CD4-positive, alpha-beta T cell treated with Interleukin-12 subunit alpha and Interleukin-12 subunit beta, for 1 hour (primary cell): ENCODE measurements around the gene KCNH6.

Source experiments
- DNase-seq: peaks from one replicate; pipeline ENCODE4 v3.0.0-alpha.2; 2020

Gene KCNH6

GRCh38 chr17:63486317-63487013 lies 36.7 kb upstream of the KCNH6 start:
- DNase-seq = no peak

- DNase-seq = no peak
Observed at GRCh38 chr17:63487014-63487339, 36.2 kb upstream of the KCNH6 start.

- DNase-seq = no peak
Observed at GRCh38 chr17:63488851-63489250, 34.3 kb upstream of the KCNH6 start.

GRCh38 chr17:63489291-63489690 lies 33.9 kb upstream of the KCNH6 start:
- DNase-seq = no peak

- DNase-seq = no peak
Observed at GRCh38 chr17:63490329-63490728, 32.8 kb upstream of the KCNH6 start.

- DNase-seq = no peak
Observed at GRCh38 chr17:63490858-63491400, 32.2 kb upstream of the KCNH6 start.

GRCh38 chr17:63491413-63491812 lies 31.7 kb upstream of the KCNH6 start:
- no peak for DNase-seq

GRCh38 chr17:63491977-63492618 lies 31.1 kb upstream of the KCNH6 start:
- no peak for DNase-seq

GRCh38 chr17:63492940-63493339 lies 30.2 kb upstream of the KCNH6 start:
- DNase-seq = no peak

GRCh38 chr17:63493411-63493810 lies 29.7 kb upstream of the KCNH6 start:
- DNase-seq = no peak

- DNase-seq = no peak
Observed at GRCh38 chr17:63494300-63494928, 28.7 kb upstream of the KCNH6 start.

- no peak for DNase-seq
Observed at GRCh38 chr17:63495491-63495890, 27.7 kb upstream of the KCNH6 start.

GRCh38 chr17:63496177-63496576 lies 27.0 kb upstream of the KCNH6 start:
- DNase-seq = no peak

- DNase-seq = no peak
Observed at GRCh38 chr17:63496663-63497400, 26.3 kb upstream of the KCNH6 start.

- no peak for DNase-seq
Observed at GRCh38 chr17:63497708-63498483, 25.3 kb upstream of the KCNH6 start.

- DNase-seq = no peak
Observed at GRCh38 chr17:63498626-63499195, 24.4 kb upstream of the KCNH6 start.

GRCh38 chr17:63500543-63501390 lies 22.4 kb upstream of the KCNH6 start:
- no peak for DNase-seq

- DNase-seq = no peak
Observed at GRCh38 chr17:63503341-63503705, 19.8 kb upstream of the KCNH6 start.

GRCh38 chr17:63504261-63504660 lies 18.9 kb upstream of the KCNH6 start:
- no peak for DNase-seq

- DNase-seq = no peak
Observed at GRCh38 chr17:63505341-63505740, 17.8 kb upstream of the KCNH6 start.

- no peak for DNase-seq
Observed at GRCh38 chr17:63506627-63507026, 16.5 kb upstream of the KCNH6 start.
